Measurements from ENCODE around the gene SCN1A. TPM values are rescaled to one million over a fixed set of nuclear protein-coding genes. Genes with fewer than 3 reads are reported as not detected.
"Not testable (repeated sequence)": the region's sequence is repeated elsewhere in the genome, so short reads cannot be mapped to it uniquely, and the experiment has no call there.

SCN1A gene
- total and polyA plus RNA-seq, 2 experiments from 2014 or later: 1.2 to 1.3 TPM

DNA sequence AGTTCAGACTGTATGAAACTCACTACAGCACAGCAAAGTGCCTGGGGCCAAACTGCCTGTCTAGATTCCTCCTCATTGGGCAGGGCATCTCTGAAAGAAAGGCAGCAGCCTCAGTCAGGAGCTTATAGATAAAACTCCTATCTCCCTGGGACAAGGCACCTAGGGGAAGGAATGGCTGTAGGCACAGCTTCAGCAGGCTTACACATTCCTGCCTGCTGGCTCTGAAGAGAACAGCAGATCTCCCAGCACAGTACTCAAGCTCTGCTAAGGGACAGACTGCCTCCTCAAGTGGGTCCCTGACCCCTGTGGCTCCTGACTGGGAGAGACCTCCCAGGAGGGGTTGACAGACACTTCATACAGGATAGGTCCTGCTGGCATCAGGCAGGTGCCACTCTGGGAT is 155.7 kb downstream of the SCN1A start:
- not testable (repeated sequence) for H3K4me1 Mint-ChIP-seq; H3K9me3 Mint-ChIP-seq; ATAC-seq; H3K4me2 ChIP-seq; H3K27me3 ChIP-seq (ENCODE audit: insufficient read depth); H2AFZ ChIP-seq; H4K20me1 ChIP-seq (replicated peaks; ENCODE audit: insufficient read depth); DNase-seq (ENCODE audit: low spot score); H3K4me3 Mint-ChIP-seq; H3K27ac Mint-ChIP-seq; H3K9me2 ChIP-seq (ENCODE audit: insufficient read depth); H3K36me3 Mint-ChIP-seq (ENCODE audit: low read depth); H3K79me2 ChIP-seq (replicated peaks; ENCODE audit: insufficient read depth); H3K4me3 ChIP-seq; H3K27me3 Mint-ChIP-seq (ENCODE audit: insufficient read depth, low read depth, poor library complexity); H3K4me1 ChIP-seq (ENCODE audit: insufficient read depth); H3K36me3 ChIP-seq (ENCODE audit: insufficient read depth); H3F3A ChIP-seq (replicated peaks; ENCODE audit: low read depth); H3K27ac ChIP-seq (ENCODE audit: low read depth)

DNA sequence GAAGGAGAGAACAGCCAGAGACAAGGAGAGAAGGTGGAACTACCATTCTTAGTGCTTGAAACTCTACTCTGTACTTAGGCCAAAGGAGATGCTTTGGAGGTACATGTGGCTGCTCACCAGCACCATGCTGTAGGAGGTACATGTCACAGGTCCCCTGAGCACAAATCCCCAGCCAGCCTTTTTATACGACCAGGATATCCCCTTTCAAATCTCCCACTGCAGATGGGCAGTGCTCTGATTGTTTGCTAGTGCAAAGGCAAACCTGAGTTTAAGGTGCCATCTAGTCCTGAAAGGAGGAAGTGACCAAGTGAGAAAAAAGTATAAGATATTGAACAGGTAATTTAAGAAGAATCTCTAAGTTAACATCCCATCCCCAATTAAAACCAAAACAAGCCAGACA is 157.2 kb downstream of the SCN1A start:
- Mint-ChIP-seq H3K27me3 (ENCODE audit: insufficient read depth, low read depth, poor library complexity) (no peaks in the 10 kb centered on the region), H3K4me3 (no peak overlapping the region), H3K9me3 (peaks cover 4% of the 10 kb centered on the region; the same call in 2 of the 3 replicates), H3K4me1 (no peaks in the 10 kb centered on the region; the same call in 2 of the 3 replicates), H3K27ac (no peak overlapping the region), H3K36me3 (ENCODE audit: low read depth) (no peaks in the 10 kb centered on the region; the same call in 2 of the 3 replicates)
- Histone ChIP-seq H3F3A (replicated peaks; ENCODE audit: low read depth) (no peaks in the 10 kb centered on the region), H3K4me1 (ENCODE audit: insufficient read depth) (no peaks in the 10 kb centered on the region), H3K4me3 (no peak overlapping the region), H3K27ac (ENCODE audit: low read depth) (no peak overlapping the region), H3K9me2 (ENCODE audit: insufficient read depth) (0 out of 2 replicates have a peak, but pooled peaks cover 3% of the 10 kb centered on the region), H3K79me2 (replicated peaks; ENCODE audit: insufficient read depth) (no peaks in the 10 kb centered on the region), H3K27me3 (ENCODE audit: insufficient read depth) (no peaks in the 10 kb centered on the region), H4K20me1 (replicated peaks; ENCODE audit: insufficient read depth) (no peaks in the 10 kb centered on the region), H3K4me2 (no peak overlapping the region), H2AFZ (peak overlapping the region; percentile 93), H3K36me3 (ENCODE audit: insufficient read depth) (no peaks in the 10 kb centered on the region)
- peak; percentile 10 for DNase-seq (ENCODE audit: low spot score)
- ATAC-seq: no peak
- TF ChIP-seq, protein P1, sequence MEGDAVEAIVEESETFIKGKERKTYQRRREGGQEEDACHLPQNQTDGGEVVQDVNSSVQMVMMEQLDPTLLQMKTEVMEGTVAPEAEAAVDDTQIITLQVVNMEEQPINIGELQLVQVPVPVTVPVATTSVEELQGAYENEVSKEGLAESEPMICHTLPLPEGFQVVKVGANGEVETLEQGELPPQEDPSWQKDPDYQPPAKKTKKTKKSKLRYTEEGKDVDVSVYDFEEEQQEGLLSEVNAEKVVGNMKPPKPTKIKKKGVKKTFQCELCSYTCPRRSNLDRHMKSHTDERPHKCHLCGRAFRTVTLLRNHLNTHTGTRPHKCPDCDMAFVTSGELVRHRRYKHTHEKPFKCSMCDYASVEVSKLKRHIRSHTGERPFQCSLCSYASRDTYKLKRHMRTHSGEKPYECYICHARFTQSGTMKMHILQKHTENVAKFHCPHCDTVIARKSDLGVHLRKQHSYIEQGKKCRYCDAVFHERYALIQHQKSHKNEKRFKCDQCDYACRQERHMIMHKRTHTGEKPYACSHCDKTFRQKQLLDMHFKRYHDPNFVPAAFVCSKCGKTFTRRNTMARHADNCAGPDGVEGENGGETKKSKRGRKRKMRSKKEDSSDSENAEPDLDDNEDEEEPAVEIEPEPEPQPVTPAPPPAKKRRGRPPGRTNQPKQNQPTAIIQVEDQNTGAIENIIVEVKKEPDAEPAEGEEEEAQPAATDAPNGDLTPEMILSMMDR (conservative IDR thresholded peaks at IDR 0.05; ENCODE audit: low read depth in 2 of 2): peak; percentile 18 to 46; a peak in 3 of 4 replicates
- TF ChIP-seq, protein P2, sequence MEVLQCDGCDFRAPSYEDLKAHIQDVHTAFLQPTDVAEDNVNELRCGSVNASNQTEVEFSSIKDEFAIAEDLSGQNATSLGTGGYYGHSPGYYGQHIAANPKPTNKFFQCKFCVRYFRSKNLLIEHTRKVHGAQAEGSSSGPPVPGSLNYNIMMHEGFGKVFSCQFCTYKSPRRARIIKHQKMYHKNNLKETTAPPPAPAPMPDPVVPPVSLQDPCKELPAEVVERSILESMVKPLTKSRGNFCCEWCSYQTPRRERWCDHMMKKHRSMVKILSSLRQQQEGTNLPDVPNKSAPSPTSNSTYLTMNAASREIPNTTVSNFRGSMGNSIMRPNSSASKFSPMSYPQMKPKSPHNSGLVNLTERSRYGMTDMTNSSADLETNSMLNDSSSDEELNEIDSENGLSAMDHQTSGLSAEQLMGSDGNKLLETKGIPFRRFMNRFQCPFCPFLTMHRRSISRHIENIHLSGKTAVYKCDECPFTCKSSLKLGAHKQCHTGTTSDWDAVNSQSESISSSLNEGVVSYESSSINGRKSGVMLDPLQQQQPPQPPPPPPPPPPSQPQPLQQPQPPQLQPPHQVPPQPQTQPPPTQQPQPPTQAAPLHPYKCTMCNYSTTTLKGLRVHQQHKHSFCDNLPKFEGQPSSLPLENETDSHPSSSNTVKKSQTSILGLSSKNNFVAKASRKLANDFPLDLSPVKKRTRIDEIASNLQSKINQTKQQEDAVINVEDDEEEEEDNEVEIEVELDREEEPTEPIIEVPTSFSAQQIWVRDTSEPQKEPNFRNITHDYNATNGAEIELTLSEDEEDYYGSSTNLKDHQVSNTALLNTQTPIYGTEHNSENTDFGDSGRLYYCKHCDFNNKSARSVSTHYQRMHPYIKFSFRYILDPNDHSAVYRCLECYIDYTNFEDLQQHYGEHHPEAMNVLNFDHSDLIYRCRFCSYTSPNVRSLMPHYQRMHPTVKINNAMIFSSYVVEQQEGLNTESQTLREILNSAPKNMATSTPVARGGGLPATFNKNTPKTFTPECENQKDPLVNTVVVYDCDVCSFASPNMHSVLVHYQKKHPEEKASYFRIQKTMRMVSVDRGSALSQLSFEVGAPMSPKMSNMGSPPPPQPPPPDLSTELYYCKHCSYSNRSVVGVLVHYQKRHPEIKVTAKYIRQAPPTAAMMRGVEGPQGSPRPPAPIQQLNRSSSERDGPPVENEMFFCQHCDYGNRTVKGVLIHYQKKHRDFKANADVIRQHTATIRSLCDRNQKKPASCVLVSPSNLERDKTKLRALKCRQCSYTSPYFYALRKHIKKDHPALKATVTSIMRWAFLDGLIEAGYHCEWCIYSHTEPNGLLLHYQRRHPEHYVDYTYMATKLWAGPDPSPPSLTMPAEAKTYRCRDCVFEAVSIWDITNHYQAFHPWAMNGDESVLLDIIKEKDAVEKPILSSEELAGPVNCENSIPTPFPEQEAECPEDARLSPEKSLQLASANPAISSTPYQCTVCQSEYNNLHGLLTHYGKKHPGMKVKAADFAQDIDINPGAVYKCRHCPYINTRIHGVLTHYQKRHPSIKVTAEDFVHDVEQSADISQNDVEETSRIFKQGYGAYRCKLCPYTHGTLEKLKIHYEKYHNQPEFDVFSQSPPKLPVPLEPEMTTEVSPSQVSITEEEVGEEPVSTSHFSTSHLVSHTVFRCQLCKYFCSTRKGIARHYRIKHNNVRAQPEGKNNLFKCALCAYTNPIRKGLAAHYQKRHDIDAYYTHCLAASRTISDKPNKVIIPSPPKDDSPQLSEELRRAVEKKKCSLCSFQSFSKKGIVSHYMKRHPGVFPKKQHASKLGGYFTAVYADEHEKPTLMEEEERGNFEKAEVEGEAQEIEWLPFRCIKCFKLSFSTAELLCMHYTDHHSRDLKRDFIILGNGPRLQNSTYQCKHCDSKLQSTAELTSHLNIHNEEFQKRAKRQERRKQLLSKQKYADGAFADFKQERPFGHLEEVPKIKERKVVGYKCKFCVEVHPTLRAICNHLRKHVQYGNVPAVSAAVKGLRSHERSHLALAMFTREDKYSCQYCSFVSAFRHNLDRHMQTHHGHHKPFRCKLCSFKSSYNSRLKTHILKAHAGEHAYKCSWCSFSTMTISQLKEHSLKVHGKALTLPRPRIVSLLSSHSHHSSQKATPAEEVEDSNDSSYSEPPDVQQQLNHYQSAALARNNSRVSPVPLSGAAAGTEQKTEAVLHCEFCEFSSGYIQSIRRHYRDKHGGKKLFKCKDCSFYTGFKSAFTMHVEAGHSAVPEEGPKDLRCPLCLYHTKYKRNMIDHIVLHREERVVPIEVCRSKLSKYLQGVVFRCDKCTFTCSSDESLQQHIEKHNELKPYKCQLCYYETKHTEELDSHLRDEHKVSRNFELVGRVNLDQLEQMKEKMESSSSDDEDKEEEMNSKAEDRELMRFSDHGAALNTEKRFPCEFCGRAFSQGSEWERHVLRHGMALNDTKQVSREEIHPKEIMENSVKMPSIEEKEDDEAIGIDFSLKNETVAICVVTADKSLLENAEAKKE (CRISPR knock-in tag; IDR thresholded peaks at IDR 0.05): no peak
- no peak for TF ChIP-seq EZH2 (IDR thresholded peaks at IDR 0.05; ENCODE audit: low read depth, unreplicated experiment)

All from GM23338 (cell line).